Lower lobe of right lung (tissue), 2 donors: Measurements from ENCODE around the gene GAB3. TPM values are rescaled to one million over a fixed set of nuclear protein-coding genes. Genes with fewer than 3 reads are reported as not detected.

Experiments used
- ATAC-seq, 2 donors: fragments of 200-7000 bp; cut with Tn5 transposase; one replicate each; pipeline ENCODE4 v1.9.1; 2020 to 2022; ENCODE audit warnings: mild to moderate bottlenecking in 2 of 2, moderate library complexity in 2 of 2
- DNase-seq: peaks from one replicate; pipeline ENCODE4 v3.0.0-alpha.2; 2020
- H3K27ac ChIP-seq: fragments of 200-600 bp; one replicate; pipeline ENCODE4 v1.8.0; 2022
- H3K27me3 ChIP-seq: fragments of 200-600 bp; one replicate; pipeline ENCODE4 v1.8.0; 2022; ENCODE audit warnings: low read depth
- H3K36me3 ChIP-seq: fragments of 200-600 bp; one replicate; pipeline ENCODE4 v1.8.0; 2022; ENCODE audit warnings: mild to moderate bottlenecking
- H3K4me1 ChIP-seq: fragments of 200-600 bp; one replicate; pipeline ENCODE4 v1.8.0; 2022
- H3K4me3 ChIP-seq: fragments of 200-600 bp; one replicate; pipeline ENCODE4 v1.8.0; 2022; ENCODE audit warnings: mild to moderate bottlenecking
- H3K9me3 ChIP-seq: fragments of 200-600 bp; one replicate; pipeline ENCODE4 v1.8.0; 2022
- CTCF ChIP-seq: fragments of 200-600 bp; IDR thresholded peaks from one replicate; pipeline ENCODE4 v1.8.0; 2022; ENCODE audit warnings: antibody characterized with exemption, mild to moderate bottlenecking
- intact Hi-C: fragments of 100-400 bp; cut with DNase I; formaldehyde crosslinking; loops from one replicate; pipeline ENCODE4 v1.11.0; 2022
- total RNA-seq: library from RNA; stranded (reverse); fragmentation: NEBNext Ultra II Directional; extraction: Animal tissue kit (Norgen Biotek cat#: 25700); gene quantifications from one replicate; pipeline ENCODE4 v1.2.1, GENCODE V29; 2021
- donor health status: DM: no; HTN: yes; CAD: no; lungs with severe emphysema.

GAB3 gene
- total RNA-seq, 1 donor from 2014 or later: 17.4 TPM

- H3K27me3 ChIP-seq: no peaks in the 10 kb centered on the region
- H3K36me3 ChIP-seq: peaks cover 17% of the 10 kb centered on the region
- H3K27ac ChIP-seq: no peak overlapping the region
- no peak for TF ChIP-seq CTCF
- no peaks in the 10 kb centered on the region for H3K9me3 ChIP-seq
- peaks cover 13% of the 10 kb centered on the region for H3K4me1 ChIP-seq
- no peak overlapping the region for H3K4me3 ChIP-seq
- intact Hi-C loops: no loop called here
- DNase-seq (no peak), ATAC-seq (no peak)
These were observed 39.6 kb downstream of the GAB3 start for GRCh38 chrX:154711264-154711663.

- DNase-seq: no peak
- no peak for TF ChIP-seq CTCF
- no peak for ATAC-seq
- no peaks in the 10 kb centered on the region for H3K9me3 ChIP-seq
- H3K36me3 ChIP-seq: peaks cover 17% of the 10 kb centered on the region
- no peak overlapping the region for H3K27ac ChIP-seq
- H3K4me3 ChIP-seq: no peak overlapping the region
- intact Hi-C loops: no loop called here
- H3K27me3 ChIP-seq: no peaks in the 10 kb centered on the region
- H3K4me1 ChIP-seq: peaks cover 13% of the 10 kb centered on the region
These were observed 40.6 kb downstream of the GAB3 start for GRCh38 chrX:154710309-154710708.

- H3K9me3 ChIP-seq: no peaks in the 10 kb centered on the region
- no peaks in the 10 kb centered on the region for H3K27me3 ChIP-seq
- DNase-seq (no peak), ATAC-seq (no peak)
- H3K4me1 ChIP-seq: no peaks in the 10 kb centered on the region
- no peak for TF ChIP-seq CTCF
- no peak overlapping the region for H3K27ac ChIP-seq
- intact Hi-C loops: no loop called here
- peaks cover 37% of the 10 kb centered on the region for H3K36me3 ChIP-seq
- H3K4me3 ChIP-seq: no peak overlapping the region
These were observed 52.1 kb downstream of the GAB3 start for GRCh38 chrX:154698630-154699248.

- peaks cover 37% of the 10 kb centered on the region for H3K36me3 ChIP-seq
- ATAC-seq (no peak), DNase-seq (no peak)
- intact Hi-C loops: no loop called here
- no peak overlapping the region for H3K27ac ChIP-seq
- H3K4me1 ChIP-seq: no peaks in the 10 kb centered on the region
- H3K27me3 ChIP-seq: no peaks in the 10 kb centered on the region
- H3K4me3 ChIP-seq: no peak overlapping the region
- TF ChIP-seq CTCF: no peak
- no peaks in the 10 kb centered on the region for H3K9me3 ChIP-seq
These were observed 54.2 kb downstream of the GAB3 start for GRCh38 chrX:154696676-154697045.

GRCh38 chrX:154695911-154696675 is 54.8 kb downstream of the GAB3 start:
- peaks cover 37% of the 10 kb centered on the region for H3K36me3 ChIP-seq
- H3K27ac ChIP-seq: no peak overlapping the region
- no peak for DNase-seq
- no peak for TF ChIP-seq CTCF
- no peaks in the 10 kb centered on the region for H3K27me3 ChIP-seq
- no peaks in the 10 kb centered on the region for H3K9me3 ChIP-seq
- no peak for ATAC-seq
- no peaks in the 10 kb centered on the region for H3K4me1 ChIP-seq
- H3K4me3 ChIP-seq: no peak overlapping the region
- intact Hi-C loops: no loop called here
